Choroid plexus epithelial cell (primary cell): ENCODE results near the gene POMT2.

Experiments used
- DNase-seq: peaks from one replicate; pipeline ENCODE4 v3.0.0-alpha.2; 2010; ENCODE audit warnings: low read depth
- H3K4me3 ChIP-seq: 2 replicates; pipeline ENCODE4 v1.5.1; 2011; ENCODE audit warnings: low read depth, mild to moderate bottlenecking, control low read depth, low read length, moderate library complexity
- TF ChIP-seq, protein P1 (sequence below): conservative IDR thresholded peaks from 2 replicates; pipeline ENCODE4 v1.5.1; 2011; ENCODE audit warnings: low read depth, mild to moderate bottlenecking, control low read depth, inconsistent platforms, low read length, moderate library complexity

POMT2 gene, protein sequence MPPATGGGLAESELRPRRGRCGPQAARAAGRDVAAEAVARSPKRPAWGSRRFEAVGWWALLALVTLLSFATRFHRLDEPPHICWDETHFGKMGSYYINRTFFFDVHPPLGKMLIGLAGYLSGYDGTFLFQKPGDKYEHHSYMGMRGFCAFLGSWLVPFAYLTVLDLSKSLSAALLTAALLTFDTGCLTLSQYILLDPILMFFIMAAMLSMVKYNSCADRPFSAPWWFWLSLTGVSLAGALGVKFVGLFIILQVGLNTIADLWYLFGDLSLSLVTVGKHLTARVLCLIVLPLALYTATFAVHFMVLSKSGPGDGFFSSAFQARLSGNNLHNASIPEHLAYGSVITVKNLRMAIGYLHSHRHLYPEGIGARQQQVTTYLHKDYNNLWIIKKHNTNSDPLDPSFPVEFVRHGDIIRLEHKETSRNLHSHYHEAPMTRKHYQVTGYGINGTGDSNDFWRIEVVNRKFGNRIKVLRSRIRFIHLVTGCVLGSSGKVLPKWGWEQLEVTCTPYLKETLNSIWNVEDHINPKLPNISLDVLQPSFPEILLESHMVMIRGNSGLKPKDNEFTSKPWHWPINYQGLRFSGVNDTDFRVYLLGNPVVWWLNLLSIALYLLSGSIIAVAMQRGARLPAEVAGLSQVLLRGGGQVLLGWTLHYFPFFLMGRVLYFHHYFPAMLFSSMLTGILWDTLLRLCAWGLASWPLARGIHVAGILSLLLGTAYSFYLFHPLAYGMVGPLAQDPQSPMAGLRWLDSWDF

DNA sequence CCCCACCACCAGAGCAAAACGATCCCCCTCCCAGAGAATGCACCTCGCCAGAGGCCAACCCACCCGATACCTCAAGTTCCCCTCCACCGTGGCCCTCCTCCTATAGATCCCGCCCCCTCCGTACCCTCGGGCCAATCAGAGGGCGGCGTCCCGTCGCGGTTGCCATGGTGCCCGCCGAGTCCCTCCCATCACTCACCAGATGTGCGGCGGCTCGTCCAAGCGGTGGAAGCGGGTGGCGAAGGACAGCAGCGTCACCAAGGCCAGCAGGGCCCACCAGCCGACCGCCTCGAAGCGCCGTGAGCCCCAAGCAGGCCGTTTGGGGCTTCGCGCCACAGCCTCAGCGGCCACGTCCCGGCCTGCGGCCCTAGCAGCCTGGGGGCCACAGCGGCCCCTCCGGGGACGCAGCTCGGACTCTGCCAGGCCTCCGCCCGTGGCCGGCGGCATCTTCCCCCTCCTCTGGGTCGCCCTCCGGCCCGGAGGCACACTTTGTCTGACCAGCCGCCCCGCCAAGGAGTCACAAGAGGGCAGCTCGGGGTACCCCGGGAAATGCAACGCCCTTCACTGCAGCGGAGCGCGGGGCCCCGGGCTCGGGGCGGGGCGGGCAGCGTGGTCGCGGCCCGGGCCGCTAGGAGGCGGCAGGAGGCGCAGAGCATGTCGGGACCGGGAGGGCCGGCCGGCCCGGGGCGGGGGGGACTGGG, at the start of gene POMT2:
TSS of gene POMT2 (minus strand) at position 646 of the 698 bp plus-strand sequence. CDS start at position 444, 202 bp downstream.
- TF ChIP-seq, protein P1, sequence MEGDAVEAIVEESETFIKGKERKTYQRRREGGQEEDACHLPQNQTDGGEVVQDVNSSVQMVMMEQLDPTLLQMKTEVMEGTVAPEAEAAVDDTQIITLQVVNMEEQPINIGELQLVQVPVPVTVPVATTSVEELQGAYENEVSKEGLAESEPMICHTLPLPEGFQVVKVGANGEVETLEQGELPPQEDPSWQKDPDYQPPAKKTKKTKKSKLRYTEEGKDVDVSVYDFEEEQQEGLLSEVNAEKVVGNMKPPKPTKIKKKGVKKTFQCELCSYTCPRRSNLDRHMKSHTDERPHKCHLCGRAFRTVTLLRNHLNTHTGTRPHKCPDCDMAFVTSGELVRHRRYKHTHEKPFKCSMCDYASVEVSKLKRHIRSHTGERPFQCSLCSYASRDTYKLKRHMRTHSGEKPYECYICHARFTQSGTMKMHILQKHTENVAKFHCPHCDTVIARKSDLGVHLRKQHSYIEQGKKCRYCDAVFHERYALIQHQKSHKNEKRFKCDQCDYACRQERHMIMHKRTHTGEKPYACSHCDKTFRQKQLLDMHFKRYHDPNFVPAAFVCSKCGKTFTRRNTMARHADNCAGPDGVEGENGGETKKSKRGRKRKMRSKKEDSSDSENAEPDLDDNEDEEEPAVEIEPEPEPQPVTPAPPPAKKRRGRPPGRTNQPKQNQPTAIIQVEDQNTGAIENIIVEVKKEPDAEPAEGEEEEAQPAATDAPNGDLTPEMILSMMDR: no peak
- peak within 1 kb of the TSS; percentile 98 for H3K4me3 ChIP-seq
- DNase-seq: peak; percentile 90

DNA sequence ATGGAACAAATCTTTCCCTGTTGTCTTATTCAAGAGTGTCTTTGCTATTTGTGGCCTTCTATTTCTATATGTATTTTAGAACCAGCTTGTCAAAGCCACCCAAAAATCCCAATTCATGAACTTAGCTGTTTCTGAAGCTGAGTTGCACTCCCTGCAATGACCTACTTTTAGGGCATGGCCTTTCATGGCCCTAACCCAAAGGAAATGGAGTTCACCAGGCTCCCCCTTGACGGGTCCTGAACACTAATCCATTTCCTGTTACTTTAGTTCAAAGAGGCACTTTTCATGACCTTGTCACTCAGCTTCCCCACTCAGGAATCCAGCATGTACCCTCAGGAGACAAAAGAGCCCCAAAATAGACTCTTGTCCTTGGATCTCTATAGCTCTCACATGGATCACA, 48.6 kb upstream of the POMT2 start:
- no peak for DNase-seq
- no peak overlapping the region for H3K4me3 ChIP-seq
- TF ChIP-seq, protein P1: no peak

DNA sequence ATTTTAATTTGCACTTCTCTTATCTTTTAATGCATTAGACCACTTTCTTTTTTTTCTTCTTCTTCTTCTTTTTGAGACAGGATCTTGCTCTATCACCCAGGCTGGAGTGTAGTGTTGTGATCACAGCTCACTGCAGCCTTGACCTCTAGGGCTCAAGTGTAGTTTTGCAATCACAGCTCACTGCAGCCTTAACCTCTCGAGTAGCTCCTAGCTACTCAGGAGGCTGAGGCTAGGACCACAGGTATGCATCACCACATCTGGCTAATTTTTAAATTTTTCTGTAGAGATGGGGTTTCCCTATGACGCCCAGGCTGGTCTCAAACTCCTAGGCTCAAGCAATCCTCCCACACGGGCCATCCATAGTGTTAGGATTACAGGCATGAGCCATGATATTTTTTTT, 43.5 kb upstream of the POMT2 start:
- TF ChIP-seq, protein P1: no peak
- H3K4me3 ChIP-seq: no peak overlapping the region
- peak; percentile 25 for DNase-seq

DNA sequence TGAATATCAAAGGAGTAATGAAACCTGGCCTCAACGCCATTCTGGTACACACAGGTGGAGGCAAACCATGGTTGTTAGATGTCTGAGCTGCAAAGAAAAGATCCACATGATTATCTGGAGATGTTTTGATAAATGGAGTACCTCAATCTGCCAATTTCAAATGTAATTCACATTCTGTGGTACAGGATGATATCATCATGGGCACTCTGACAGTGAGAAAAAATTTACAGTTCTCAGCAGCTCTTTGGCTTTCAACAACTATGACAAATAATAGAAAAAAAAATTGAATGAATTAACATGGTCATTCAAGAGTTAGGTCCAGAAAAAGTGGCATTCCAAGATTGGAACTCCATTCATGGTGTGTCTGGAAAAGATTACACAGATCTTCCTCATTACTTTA, 38.9 kb upstream of the POMT2 start:
- no peak overlapping the region for H3K4me3 ChIP-seq
- no peak for DNase-seq
- TF ChIP-seq, protein P1: no peak

DNA sequence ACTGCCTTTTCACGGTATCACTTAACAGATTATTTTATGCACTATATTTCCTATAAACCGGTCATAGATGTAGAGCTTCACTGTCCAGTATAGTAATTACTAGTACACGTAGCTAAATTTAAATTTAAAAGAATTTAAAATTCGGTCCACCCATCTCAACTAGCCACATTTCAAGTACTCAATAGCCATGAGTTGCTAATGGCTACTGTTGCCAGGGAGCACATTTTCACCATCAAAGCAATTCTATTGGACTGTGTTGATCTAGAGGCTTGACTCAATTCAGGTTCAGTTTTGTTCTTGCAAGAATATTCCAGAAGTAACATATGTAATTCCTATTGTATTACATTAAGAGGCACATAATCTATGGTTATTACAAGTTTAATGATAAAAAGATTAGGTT, 36.2 kb upstream of the POMT2 start:
- TF ChIP-seq, protein P1: no peak
- H3K4me3 ChIP-seq: no peak overlapping the region
- no peak for DNase-seq

DNA sequence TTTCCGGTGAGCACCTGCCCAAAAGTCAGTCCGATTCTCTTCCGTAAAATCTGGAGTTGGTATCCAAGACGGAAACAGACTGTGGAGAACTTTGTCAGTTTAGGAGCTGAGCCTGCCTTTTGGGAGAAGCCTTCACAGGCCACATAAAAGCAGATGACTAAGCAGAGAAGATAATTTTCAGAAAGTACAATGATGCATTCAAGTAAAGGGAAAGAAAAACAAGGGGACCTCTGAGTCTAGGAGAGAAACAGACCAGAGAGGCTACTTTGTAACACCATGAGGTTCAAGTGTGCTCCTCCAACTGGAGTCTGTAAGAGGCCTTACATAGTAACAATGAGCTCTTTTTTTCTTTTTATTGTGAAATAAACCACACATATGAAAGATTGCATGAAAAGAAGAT, 35.1 kb upstream of the POMT2 start:
- H3K4me3 ChIP-seq: no peak overlapping the region
- TF ChIP-seq, protein P1: no peak
- no peak for DNase-seq
